Gastroesophageal sphincter (tissue), 3 donors: ENCODE data around the gene UBA1.

Source experiments
- CTCF ChIP-seq, 4 experiments: fragments of 200-600 bp in 2 of 4; fragments of 450-650 bp in 2 of 4; sonication (generic) in 1 of 4; IDR thresholded peaks; one replicate each; pipeline ENCODE4 v1.5.1; 2017 to 2019; ENCODE audit warnings: antibody characterized with exemption in 4 of 4, mild to moderate bottlenecking in 2 of 4, moderate library complexity in 2 of 4
- EP300 ChIP-seq: sonication (generic); formaldehyde crosslinking; IDR thresholded peaks from one replicate; pipeline ENCODE4 v1.6.1; 2017; ENCODE audit warnings: antibody characterized with exemption, mild to moderate bottlenecking
- POLR2A ChIP-seq, 2 donors: fragments of 450-650 bp; IDR thresholded peaks; one replicate each; pipeline ENCODE4 v1.6.1; 2017; ENCODE audit warnings: antibody characterized with exemption in 2 of 2, mild to moderate bottlenecking in 2 of 2, moderate library complexity in 1 of 2
- POLR2AphosphoS5 ChIP-seq: sonication (generic); formaldehyde crosslinking; IDR thresholded peaks from one replicate; pipeline ENCODE4 v1.6.1; 2017; ENCODE audit warnings: antibody characterized with exemption

- TF ChIP-seq CTCF (IDR thresholded peaks at IDR 0.05), result no peak
- no peak for TF ChIP-seq POLR2A (IDR thresholded peaks at IDR 0.05)
- TF ChIP-seq POLR2AphosphoS5, result no peak
- no peak for TF ChIP-seq EP300
Measured at GRCh38 chrX:47243351-47243750, 49.7 kb downstream of the UBA1 start.
